GM21360 (cell line): ENCODE results near the gene METTL17.
"Not testable (repeated sequence)": the region's sequence is repeated elsewhere in the genome, so short reads cannot be mapped to it uniquely, and the experiment has no call there.

Experiments used
- ATAC-seq: cut with Tn5 transposase; IDR thresholded peaks from one replicate; pipeline ENCODE4 v1.9.1; 2021; ENCODE audit warnings: mild to moderate bottlenecking, moderate library complexity; ENCODE audit not compliant: unreplicated experiment

METTL17 gene

DNA sequence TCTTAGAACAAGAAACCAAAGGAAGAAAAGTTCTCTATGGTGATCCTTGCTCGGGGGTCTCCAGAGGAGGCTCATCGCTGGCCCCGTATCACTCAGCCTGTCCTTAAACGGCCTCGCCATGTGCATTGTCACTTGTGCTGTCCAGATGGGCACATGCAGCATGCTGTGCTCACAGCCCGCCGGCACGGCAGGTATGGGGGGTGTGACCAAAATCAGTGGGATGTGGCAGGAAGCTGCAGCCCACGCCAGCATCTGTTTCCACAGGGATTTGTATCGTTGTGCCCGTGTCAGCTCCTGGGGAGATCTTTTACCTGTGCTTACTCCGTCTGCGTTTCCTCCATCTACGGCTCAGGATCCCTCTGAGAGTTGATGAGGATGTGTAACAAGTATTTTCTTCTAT, 6.7 kb downstream of the METTL17 start:
- ATAC-seq = no peak

DNA sequence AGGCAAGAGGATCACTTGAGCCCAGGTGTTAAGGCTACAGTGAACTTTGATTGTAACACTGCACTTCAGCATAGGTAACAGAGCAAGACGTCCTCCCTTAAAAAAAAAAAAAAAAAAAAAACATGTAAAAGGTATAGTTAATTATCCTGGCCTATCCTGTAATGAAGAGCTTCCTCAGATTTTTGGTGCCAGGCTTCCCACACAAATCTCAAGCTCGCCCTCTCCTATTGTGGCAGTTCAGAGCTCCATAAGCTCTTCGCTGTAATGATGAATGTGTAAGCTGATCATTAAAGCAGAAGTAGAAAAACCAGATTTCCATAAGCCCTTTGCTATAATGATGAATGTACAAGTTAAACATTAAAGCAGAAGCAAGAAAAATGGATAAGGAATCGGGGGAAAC, 7.3 kb downstream of the METTL17 start:
- no peak for ATAC-seq

DNA sequence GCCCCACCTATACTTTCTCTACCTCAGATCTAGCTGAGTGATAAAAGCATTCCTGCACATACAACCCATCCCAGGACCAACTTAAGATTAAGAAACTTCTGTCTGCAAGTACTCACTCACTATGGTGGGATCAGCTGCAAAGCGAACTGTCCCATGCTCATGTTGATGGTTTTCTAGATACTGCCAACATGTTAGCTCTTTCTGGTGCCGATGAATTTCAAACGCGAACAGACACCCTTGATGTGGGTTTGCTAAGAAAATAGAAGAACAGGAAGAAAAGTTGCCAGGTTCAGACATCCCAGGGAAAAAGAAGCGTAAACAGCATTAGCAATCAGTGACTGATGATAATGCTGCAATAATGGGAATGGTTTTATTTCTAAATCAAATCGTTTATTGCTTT, 7.8 kb downstream of the METTL17 start:
- ATAC-seq = no peak

DNA sequence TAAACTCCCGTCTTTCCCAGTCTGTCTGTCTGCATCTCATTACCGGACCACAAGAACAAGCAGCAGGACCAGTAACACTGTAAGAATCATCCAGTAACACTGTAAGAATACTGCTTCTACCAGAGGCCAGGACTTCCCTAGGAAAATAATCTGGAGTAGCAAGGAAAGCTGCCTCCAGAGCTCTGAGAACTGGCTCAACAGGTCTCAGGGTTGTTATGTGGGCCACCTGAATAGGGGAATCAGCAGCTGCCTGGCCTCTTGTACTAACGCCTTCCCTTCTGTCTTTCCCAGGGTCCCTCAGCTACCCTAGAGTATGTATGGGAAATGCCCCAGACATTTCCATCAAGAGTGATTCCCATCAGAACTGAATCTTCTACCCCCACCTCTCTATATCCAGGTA, 8.4 kb downstream of the METTL17 start:
- ATAC-seq = no peak

DNA sequence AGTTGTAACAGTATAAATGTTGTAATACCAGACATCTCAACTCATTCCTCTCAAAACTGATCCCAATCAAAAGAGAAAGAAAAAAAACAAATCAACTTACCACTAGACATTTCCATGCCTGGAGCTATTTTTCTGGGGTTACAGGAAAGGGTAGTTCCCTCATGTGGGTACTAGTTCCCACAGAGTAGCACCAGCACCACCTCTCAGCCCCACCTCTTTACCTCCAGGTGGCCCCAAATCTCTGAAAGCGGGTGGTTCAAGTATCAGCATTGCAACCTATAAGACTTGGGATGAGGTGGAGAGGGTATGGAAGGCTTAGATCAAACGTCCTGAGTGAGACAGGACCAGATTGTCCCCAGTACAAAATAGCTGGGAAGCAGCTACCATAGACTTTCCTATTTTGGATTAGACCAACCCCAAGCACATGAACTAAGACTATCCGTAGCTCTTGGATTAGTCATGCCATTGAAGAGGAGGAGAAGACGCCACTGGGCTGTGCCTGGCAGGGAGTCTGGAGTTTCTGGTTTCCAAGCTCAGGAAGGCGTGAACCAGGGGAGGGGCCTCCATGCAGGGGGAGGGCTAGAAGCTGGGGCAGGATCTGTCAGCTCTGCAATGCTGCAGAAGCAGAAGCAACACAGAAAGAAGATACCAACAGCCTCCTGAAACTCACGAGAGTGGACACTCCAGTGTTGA, 9.0 kb downstream of the METTL17 start, which contains the start of gene SLC39A2:
Gene SLC39A2 (plus strand): TSS at position 620 of the 693 bp plus-strand sequence. CDS start 154 bp downstream, outside the sequence.
- ATAC-seq = no peak

DNA sequence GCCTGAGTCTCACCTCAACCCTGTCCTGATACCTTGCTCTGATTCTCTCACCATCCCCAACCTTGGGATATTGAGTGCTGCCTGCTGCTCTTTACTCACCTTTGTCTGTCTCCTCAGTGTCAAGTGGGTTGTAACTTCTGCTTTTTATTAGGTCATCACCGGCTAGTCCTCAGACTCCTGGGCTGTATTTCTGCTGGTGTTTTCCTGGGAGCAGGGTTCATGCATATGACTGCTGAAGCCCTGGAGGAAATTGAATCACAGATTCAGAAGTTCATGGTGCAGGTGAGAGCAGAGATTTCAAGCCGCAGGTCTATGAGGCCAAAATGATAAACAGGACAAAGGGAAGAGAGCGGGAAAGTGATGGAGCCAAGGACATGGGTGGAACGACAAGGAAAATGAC, 9.8 kb downstream of the METTL17 start:
- ATAC-seq = no peak

DNA sequence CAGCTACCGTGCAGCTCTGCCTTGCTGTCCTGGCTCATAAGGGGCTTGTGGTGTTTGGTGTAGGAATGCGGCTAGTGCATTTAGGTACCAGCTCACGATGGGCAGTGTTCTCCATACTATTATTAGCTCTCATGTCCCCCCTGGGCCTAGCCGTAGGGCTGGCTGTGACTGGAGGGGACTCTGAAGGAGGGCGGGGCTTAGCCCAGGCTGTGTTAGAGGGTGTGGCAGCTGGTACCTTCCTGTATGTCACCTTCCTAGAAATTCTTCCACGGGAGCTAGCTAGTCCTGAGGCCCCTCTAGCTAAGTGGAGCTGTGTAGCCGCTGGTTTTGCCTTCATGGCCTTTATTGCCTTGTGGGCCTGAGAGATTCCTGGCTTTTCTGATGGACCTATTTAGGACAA, 11.4 kb downstream of the METTL17 start:
- ATAC-seq = no peak

DNA sequence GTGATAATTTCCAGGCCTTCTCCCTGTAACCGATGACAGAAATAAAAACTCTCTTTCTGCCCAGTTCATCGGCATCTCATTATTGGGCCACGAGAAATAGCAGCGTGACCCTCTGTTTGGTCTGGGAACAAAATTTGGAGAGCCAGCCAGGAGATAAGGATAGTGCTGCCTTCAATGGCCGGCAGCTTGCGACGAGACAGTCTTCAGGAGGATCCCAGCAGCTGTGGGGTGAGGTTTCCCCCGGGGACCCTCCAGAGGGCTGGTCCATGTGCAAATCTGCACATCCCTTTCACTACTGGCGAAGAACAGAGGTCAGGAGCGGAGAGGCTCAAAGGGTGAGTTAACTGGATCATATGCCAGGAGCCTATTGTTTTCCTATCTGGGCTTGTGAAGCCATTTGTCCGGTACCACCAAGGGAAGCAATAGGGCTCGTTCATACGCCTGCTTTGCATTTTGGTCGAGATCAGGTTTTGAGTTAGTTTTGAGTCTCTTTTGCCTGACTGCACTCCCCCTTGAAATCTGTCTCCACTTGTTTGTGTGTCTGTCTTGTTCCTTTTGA, 14.1 kb downstream of the METTL17 start:
- no peak for ATAC-seq

DNA sequence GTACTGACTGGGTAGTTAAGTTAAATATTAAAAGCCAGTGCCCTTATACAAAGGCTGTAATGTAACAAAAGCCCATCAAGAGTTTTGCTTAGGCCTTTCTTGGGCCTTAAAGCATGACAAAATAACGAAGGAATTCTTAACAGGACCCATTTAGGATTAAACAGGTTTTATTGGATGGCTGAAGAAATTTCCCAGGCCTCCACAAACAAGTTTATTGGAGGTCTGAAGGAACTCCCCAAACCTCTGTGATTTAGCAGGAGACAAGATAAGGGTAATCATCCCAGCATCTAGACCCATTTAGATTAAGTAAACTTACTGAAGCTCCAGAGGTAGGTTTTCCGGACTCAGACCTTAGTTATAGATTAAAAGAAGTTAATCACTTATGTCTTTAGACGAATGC, 19.9 kb downstream of the METTL17 start:
- not testable (repeated sequence) for ATAC-seq

DNA sequence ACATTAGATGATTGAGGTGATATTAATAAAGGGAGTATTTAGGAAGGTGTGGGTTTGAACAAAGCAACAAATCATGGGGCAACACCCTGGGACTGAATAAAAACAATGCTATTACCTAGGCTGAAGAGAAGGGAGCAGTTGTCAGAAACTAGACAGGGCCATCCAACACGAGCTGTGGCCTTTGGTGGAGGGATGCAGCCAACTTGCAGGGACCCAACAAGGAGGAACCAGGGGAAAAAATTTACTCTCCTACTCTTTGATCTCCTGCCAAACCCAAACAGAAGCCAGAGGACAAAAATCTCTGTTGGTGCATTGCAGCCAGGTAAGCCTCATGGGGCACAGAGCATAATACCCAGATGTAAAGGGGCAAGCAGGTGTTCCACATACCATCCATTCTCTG, 21.4 kb downstream of the METTL17 start:
- ATAC-seq = no peak

DNA sequence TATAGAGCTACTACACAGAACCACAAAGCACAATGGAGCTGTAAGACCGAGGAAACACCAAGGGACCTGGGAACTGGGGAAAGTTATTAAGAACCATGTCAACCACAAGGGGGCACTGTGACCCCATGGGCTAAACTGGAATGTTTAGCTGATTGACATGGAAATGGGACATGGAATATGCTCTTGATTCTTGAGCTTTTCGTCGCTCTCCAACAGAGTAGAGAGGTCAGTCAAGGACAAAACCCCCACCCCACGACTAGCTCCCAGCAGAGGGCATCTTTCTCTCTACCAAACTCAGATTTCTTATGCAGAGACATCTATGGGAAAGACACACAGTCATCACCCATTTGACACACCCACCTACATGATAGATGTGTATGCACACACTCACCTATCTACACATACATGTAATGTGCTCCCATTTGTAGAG, 25.0 kb downstream of the METTL17 start:
- no peak for ATAC-seq

DNA sequence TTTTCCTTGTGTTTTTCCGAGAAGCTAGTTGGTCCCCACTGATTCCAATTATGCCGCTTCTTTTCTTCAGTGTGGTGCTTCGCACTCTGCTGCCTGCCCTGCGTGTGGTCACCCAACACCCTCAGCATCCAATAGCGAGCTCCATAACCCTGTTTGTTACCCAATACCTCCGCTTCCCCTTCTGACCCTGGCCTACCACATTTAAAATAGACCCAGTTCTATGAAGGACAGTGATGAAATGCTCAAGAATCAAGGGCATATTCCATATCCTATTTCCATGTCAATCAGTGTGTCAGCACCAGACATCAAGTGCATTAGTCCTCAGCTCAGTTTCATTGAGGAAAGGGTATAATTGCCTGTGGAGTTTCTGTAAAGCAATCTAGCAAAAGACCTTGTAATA, 25.5 kb downstream of the METTL17 start:
- no peak for ATAC-seq

DNA sequence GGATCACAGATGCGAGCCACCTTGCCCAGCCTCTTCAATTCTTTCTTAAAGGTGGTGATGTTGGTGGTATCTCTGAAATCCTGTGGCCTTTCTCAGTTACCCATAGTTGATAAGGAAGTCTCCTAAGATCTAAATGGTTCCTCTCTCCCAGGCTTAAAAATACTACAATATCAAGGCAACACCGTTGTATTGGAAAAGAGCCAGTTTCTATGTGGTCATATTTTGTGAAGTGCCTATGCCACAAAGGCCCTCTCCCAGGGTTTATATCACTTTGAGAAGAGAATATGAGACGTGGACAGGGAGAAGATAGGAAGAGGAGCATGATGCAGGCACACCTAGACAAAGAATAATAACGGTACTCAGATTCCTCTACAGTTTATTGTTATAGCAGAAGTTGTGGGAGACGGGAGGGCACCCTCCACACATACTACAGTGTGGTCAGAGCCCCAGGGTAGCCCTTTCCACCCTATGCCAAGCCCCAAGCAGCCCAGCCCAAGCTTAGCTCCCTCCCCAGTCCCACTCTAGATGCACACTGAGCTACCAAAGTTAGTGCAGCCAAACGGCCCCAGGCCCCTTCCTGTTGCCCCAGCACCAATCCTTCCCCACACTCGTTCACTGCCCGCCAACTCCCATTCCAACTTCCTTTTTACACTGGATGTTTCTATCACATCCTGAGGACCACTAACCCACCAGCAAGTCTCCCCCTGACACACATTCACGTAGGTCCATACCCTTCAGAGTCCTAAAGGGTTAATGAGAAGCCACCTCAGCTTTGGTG, 26.8 kb downstream of the METTL17 start:
- no peak for ATAC-seq

DNA sequence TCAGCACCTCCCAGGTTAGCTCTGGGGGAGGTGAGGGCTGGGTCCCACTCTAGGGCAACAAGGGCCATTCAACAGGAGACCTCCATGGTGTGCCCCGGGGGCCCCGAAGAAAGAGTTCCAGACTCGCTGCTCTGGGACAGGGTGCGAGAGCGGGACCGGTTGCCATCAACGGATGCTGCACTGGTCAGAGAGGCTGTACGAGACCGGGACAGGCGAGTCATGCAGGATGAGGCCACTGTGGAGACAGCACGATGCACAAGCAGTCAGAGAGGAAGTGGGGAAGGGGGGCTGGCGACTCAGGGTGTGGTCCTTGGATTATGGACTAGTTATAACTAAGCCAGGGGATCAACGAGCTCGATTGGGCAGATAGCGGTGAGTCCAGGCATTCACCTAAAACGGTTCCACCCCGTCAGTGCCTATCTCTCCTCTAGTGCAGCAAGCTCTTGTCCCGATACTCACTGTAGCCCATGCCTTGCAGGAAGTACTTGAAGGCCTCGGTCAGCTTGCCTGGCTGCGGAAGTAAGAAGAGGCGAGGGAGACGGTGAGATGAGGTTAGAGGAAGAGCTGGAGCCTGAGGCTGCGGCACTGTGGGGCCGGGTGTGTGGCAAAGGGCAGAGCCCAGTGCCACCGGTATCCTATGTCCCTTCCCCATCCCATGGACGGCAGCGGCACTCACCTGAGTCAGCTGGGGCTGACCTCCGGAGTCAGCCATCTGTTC, 27.9 kb downstream of the METTL17 start:
- no peak for ATAC-seq

DNA sequence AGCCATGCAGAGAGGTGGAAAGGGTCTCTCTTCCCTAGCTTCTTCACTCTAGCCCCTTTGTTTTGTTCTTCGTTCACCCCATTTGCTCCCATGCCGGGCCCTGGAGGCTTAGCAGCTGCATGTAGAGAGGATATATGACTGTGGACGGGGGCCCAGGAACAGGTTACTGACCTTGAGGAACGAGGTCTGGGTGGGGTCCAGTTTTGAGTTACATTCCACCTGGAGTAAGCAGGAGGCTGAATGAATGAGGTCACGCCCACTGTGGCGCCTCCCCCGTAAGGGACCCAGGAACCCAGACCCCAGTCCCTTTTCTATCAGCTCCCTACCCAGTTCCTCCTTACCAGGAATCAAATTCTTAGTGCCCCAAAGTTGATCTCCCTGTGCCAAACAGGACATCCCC, 28.5 kb downstream of the METTL17 start:
- no peak for ATAC-seq

DNA sequence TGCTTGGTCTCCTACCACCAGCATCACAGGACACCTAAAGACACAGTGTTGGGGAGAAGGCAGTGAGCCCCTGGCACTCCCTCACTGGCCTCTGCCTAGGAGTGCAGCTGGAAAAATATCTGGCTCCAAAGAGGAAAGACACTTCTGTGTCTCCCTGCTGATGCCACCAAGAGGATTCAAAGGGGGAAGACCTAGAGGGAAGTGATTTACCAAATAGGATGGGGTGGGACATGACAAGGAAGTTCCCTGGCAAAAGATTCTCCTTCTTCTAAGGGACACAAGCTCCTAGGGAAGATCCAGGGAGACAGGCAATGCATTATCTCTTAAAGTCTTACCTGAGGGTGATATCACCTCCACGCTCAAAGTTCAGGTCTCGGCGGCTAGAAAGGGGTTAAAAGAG, 29.0 kb downstream of the METTL17 start:
- ATAC-seq = no peak

DNA sequence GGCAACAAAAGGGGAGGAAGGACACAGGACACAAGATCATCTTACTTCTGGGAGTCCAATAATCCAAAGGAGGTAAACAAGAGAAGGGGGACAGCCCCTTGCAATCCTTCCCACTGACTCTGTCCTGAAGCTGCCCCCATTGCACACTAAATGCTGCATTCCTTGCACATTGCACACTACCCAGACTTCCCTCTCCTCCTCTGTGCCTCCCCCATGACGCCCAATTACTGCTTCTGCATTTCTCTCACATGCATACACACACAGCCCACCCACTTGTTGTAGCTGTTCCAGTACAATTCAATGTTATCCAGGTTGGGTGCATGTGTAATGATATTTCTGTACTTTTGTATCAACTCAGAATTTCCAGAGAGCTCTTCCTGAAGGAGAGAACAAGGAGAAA, 29.6 kb downstream of the METTL17 start:
- ATAC-seq = no peak

DNA sequence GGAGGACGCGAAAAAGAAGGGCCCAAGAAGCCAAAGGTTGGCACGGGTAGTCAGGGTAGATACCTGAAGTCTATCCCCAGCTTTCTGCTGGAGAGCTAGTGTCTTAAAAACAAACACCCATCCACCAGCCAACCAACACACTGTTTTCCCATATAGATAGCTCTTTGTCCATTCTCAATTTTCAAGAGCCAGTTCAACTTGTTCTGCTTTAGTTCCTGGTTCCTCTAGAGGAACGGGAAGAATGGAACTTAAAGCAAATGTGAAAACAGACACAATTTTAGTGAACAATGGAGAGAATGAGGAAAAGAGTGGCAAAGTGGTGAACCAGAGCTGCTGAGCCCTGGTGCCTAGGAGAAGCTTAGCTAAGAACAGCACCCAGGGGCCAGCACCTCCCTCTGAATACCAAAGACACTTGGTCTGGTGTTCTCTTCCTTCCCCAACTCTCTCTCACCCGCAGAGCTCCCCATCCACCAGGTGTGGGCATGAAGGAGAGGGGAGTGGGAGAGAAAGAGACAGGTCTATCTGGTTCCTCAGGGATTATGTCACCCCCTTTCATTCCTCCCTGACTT, 31.3 kb downstream of the METTL17 start:
- ATAC-seq = no peak

DNA sequence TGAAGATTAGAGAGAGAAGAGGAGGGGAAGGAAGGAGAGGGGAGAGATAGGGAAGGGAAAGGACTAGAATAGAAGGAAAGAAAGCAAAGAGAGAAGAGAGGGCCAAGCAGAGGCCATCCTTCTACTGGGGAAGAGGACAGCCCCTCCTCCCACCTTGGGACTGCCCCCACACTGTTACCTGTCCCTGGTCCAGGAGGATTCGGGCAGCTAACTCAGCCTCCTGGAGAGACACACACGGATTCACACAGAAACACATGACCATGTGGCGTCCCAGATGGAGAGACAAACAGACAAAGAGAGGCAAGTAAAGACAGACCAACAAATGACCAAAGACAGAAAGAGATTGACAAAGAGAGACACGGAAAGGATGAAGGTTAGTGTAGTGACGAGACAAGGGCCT, 32.9 kb downstream of the METTL17 start:
- ATAC-seq = no peak

DNA sequence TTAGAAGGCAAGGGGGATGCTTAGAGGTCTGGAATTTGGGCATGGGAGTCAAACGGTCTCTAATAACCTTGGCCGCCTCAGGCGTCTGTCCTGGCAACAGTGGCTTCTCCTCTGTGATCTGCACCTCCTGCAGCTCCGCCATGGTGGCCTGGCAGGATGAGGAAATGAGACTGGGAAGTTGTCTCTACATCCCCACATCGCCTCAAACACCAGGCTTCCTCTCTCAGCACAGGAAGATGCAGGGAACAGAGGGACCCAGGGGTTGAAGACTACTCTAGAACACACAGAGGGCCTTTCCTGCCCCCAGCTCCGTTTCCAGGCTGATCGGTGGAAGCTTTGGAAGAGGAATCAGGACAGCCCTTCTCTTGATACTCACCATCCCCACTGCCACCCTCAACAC, 33.4 kb downstream of the METTL17 start:
- ATAC-seq = no peak
